Right lobe of liver (tissue), 4 donors: ENCODE results near the gene TENT5C.

Experiments used
- POLR2A ChIP-seq: fragments of 450-650 bp; IDR thresholded peaks from one replicate; pipeline ENCODE4 v1.6.1; 2017; ENCODE audit warnings: antibody characterized with exemption, mild to moderate bottlenecking
- TF ChIP-seq, protein P1 (sequence below), 4 donors: fragments of 200-600 bp in 3 of 4; fragments of 450-650 bp in 1 of 4; IDR thresholded peaks; one replicate each; pipeline versions ENCODE4 v1.5.1 to v1.8.0; 2016 to 2022; ENCODE audit warnings: antibody characterized with exemption in 4 of 4, mild to moderate bottlenecking in 2 of 4
- donor health status: DM: no; HTN: no; CAD: no.
- donor health status: DM: no; HTN: no; CAD: no.
- donor health status: DM: no; HTN: yes; CAD: no.

DNA sequence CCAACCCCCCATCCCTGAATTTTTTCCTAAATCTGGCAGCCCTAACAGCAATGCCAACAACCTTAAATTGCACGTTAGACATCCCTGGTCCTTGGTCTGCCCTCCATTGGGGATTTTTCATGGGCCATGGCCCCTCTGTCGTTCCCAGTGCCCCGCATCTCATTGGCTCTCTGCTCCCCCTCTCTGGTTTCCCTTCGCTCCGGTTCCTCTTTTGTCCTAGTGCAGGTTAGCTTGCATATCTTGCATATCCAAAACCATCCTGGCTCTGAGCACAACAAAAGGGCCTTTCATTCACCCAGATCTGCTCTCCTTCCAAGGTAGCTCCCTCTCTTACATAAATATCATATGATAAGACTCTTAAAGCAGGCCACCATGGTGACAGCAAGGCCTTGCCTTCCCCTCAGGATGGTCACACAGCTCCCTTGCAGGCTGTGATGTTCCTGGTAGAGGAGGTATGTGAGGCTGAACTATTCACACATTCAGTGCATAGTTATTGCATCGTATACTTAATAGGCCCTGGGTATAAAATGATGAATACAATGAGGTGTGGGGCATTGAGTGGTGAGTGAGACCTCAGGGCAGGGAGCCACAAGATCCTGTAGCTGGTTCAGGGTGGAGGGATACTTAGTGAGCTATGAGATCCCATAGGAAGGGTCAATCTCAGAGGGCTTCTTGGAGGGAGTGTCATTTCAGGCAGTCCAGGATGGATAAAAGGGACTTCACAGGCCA, 45.2 kb downstream of the TENT5C start:
- TF ChIP-seq, protein P1, sequence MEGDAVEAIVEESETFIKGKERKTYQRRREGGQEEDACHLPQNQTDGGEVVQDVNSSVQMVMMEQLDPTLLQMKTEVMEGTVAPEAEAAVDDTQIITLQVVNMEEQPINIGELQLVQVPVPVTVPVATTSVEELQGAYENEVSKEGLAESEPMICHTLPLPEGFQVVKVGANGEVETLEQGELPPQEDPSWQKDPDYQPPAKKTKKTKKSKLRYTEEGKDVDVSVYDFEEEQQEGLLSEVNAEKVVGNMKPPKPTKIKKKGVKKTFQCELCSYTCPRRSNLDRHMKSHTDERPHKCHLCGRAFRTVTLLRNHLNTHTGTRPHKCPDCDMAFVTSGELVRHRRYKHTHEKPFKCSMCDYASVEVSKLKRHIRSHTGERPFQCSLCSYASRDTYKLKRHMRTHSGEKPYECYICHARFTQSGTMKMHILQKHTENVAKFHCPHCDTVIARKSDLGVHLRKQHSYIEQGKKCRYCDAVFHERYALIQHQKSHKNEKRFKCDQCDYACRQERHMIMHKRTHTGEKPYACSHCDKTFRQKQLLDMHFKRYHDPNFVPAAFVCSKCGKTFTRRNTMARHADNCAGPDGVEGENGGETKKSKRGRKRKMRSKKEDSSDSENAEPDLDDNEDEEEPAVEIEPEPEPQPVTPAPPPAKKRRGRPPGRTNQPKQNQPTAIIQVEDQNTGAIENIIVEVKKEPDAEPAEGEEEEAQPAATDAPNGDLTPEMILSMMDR (IDR thresholded peaks at IDR 0.05): no peak
- TF ChIP-seq POLR2A: no peak
